Embryonic facial prominence (tissue), 1 donor: ENCODE results near the gene KPNA1.
A peak's percentile ranks its signal among the peaks of the same experiment; 100 is the strongest.
"Not testable (repeated sequence)": the region's sequence is repeated elsewhere in the genome, so short reads cannot be mapped to it uniquely, and the experiment has no call there.

Experiments used
- DNase-seq: peaks from one replicate; pipeline ENCODE4 v3.0.0-alpha.2; 2016; ENCODE audit errors: extremely low spot score

The KPNA1 gene

DNA sequence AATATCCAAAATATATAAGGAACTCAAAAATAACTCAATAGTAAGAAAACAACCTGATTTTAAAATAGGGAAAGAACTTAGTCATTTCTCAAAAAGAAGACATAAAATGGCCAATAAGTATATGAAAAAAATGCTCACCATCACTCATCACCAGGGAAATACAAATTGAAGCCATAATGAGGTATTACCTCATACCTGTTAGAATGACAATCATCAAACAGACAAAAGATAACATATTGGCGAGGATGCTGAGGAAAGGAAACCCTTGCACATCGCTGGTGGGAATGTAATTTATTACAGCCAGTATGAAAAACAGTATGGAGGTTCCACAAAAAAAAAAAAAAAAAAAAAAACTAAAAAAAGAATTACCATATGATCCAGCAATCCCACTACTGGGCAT lies 38.2 kb downstream of the KPNA1 start:
- DNase-seq, result no peak

DNA sequence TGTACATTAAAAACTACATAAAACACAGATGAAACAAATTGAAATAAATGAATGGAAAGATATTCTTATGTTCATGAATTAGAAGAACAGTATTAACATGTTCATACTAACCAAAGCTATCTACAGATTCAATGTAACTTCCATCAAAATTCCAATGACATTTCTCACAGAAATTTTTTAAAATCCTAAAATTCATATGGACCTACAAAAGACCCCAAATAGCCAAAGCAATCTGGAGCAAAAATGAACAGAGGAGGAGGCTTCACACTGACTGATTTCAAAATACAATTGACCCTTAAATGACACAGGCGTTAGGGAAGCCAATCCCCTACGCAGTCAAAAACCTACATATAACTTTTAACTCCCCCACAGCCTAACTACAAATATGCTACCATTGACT lies 39.4 kb downstream of the KPNA1 start:
- DNase-seq, result no peak

DNA sequence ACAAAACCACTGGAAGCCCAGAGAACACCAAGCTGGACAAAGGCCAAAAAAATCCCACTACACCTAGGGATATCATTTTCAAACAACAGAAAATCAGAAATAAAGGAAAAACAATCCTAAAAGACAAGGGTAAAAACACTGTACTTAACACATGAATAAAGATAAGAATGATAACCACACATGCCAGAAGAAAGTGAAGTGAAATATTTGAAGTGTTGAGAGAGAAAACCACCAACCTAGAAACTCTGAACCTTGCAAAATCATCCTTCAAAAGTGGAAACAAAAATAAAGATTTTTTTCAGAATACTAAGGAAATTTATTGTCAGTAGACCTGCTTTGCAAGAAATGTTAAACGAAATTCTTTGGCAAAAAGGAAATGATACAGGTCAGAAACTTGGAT lies 45.1 kb downstream of the KPNA1 start:
- DNase-seq, result no peak

DNA sequence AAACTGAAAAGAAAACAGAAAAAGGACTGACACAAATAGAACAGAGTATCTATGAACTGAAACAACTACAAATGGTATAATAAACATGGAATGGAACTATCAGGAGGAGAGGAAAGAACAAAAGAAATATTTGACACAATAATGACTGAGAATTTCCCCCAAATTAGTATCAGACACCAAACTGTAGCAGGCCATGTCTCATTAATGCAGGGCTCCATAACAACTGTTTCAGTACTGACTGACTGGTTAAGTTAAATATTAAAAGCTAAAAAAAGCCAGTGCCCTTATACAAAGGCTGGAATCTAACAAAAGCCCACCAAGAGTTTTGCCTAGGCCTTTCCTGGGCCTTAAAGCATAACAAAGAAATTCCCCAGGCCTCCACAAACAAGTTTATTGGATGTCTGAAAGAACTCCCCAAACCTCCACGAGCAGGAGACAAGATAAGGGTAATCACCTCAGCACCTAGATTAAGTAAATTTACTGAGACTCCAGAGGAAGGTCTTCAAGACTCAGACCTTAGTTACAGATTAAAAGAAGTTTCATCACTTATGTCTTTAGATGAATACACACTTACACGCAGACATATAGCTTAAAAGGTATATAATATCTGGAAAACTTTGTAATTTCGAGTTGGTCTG lies 45.7 kb downstream of the KPNA1 start:
- DNase-seq, result no peak

- no peak for DNase-seq
These were observed 48.0 kb downstream of the KPNA1 start for GRCh38 chr3:122466701-122467240.

DNA sequence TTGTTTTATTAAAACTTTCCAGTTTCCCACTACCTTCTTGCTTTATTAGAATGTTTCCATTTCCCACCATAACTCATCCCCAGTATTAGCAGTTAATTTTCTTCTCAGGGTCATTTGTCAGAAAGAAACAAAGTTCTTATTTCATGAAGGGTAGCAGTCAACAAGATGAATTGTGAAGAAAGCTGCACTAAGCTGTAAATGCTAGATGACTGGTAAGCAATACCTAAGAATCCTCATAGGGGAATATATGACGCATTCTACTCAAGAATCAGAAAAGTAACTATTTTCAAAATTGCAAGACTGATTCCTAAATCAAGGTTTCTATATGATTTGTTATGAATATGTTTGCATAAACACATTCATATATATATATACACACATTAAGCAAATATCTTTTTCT lies 50.1 kb downstream of the KPNA1 start:
- DNase-seq, result no peak

- no peak for DNase-seq
These were observed 52.3 kb downstream of the KPNA1 start for GRCh38 chr3:122462406-122462805.

DNA sequence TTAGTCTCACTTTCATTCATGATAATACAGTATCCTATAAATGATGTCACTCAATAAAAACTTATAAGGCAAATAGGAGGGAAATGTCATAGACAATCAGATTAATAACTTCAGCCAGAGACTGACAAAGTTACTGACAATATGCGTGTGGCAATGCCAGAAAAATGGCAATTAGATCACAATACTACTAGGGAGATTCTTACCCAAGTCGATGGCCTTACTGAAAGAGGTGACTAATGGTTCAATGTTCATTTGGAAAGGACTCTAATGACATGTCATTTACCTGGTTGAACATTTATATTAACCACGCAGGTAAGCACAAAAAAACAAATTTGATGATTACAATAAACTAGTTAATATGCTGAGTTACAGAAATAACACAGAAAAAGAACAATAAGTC lies 52.9 kb downstream of the KPNA1 start:
- DNase-seq, result no peak

GRCh38 chr3:122458992-122459391 lies 55.7 kb downstream of the KPNA1 start:
- peak; percentile 22 for DNase-seq

DNA sequence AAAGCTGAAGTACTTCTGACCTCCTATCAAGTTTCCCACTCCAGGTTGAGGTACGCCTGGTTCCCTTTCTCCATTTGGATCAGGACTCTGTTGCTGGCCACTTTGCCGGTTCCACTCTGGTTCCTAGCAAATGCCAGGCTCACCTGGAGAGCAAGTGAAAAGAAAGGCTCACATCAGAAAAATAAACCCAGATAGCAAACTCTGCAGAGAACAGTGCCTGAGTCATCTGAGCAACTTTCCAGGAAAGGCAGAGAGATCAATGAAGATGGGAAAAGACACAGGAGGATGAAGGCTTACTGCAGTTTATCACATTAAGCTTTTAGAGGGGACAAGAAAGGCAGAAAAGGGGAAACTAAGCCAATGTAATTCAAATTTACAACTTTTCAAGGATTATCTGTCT lies 57.0 kb downstream of the KPNA1 start:
- no peak for DNase-seq

DNA sequence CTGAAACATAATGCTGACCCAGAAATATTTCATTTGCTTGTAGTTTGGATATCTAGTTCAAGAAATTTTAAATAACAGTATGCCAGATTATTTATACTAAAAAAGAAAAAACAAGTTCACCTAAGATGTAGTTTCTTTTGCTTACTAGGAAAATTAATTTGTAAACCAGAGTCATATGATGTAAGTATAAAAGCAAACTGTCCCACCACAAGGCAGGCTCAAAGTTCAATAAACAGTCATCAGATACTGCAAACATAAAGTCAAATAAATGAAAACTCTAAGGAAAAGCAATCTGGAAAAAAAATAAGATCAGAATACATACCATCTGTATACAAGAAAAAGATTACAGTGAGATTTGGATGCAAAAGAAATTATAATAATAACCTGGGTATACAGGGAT lies 58.7 kb downstream of the KPNA1 start:
- no peak for DNase-seq

DNA sequence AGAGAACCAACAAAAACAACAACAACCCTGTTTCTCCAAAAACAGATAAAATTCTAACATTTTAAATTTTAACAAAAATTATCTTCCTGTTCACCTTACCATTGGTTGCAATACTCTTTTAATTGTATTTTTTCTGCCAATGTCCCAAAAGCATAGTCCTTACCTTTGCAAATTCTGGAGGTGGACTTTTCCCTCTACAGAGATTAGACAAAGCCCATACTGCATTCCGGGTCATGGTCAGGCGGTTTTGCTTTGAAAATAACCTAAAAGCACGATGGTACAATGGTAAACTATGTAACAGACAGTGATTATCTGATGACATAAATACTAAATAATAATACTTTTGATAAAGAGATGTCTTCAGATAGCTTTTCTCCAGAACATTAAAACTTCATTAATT lies 63.4 kb downstream of the KPNA1 start:
- no peak for DNase-seq

GRCh38 chr3:122448218-122448617 lies 66.5 kb downstream of the KPNA1 start:
- DNase-seq, result not testable (repeated sequence)

GRCh38 chr3:122444491-122444887 lies 70.2 kb downstream of the KPNA1 start:
- not testable (repeated sequence) for DNase-seq

DNA sequence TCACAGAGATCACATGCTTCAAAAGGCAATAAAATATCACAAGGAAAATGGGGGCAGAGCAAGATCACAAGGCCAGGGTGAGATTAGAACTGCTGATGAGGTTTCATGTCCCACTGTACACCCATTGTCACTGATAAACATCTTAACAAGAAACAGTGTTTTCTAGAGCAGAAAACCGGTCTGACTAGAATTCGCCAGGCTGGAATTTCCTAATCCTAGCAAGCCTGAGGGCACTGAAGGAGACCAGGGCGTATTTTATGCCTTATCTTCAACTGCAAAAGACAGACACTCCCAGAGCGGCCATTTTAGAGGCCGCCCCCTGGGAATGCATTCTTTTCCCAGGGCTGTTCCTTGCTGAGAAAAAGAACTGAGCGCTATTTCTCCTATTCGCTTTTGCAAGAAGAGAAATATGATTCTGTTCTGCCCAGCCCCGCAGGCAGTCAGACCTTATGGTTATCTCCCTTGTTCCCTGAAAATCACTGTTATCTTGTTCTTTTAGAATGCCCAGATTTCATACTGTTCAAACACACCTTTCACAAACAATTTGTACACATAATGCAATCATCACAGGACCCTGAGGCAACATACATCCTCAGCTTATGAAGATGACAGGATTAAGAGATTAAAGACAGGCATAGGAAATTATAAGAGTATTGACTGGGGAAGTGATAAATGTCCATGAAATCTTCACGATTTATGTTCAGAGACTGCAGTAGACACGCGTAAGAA lies 70.8 kb downstream of the KPNA1 start:
- DNase-seq, result not testable (repeated sequence)

- DNase-seq, result no peak
These were observed 71.6 kb downstream of the KPNA1 start for GRCh38 chr3:122443090-122443489.

DNA sequence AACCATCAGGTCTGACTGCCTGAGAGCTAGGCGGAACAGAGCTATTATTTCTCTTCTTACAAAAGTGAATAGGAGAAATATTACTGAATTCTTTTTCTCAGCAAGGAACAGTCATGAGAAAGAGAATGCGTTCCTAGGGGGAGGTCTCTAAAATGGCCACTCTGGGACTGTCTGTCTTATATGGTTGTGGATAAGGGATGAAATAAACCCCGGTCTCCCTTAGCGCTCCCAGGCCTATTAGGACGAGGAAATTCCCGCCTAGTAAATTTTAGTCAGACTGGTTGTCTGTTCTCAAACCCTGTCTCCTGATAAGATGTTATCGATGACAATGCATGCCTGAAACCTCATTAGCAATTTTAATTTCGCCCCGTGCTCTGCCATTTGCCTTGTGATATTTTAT lies 78.8 kb downstream of the KPNA1 start:
- DNase-seq, result no peak

DNA sequence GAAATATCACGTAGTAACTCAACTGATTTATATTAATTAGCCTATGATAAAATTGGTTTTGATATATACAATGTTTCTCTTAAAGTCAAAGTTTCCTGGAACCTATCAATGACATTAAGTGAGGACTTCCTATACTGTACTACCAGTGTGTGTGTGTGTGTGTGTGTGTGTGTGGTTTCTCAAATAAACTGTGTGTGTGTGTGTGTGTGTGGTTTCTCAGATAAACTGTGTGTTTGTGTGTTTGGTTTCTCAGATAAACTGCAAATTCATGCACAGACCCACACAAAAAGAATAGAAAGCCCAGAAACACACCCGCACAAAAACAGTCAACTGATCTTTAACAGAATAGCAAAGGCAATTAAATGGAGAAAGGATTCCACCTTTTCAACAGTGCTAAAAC lies 84.4 kb downstream of the KPNA1 start:
- no peak for DNase-seq

- no peak for DNase-seq
These were observed 86.8 kb downstream of the KPNA1 start for GRCh38 chr3:122427857-122428471.

DNA sequence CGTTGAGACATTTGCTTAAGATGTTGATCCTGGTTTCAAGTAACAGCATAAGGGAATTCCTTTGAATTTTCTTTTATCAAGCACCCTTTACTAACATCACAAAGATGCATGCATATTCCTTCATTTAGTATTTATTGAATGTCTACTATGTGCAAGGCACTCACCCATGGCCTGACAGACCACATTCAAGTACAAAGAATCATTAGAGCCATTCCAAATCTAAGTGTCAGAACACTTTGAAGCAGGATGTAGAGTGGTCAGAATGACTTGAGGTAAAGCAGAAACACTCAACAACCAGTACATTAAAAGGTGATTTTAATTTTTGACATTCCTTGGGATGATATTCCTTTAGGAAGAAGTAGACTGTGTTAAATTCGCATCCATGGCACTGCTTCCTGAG lies 92.9 kb downstream of the KPNA1 start:
- DNase-seq, result no peak

- DNase-seq, result no peak
These were observed 93.6 kb downstream of the KPNA1 start for GRCh38 chr3:122421101-122421500.

GRCh38 chr3:122416966-122417365 lies 97.8 kb downstream of the KPNA1 start:
- DNase-seq, result no peak
